Measurements from ENCODE around the gene JARID2. TPM values are rescaled to one million over a fixed set of nuclear protein-coding genes. Genes with fewer than 3 reads are reported as not detected.
"Not testable (repeated sequence)": the region's sequence is repeated elsewhere in the genome, so short reads cannot be mapped to it uniquely, and the experiment has no call there.

The JARID2 gene
- polyA plus RNA-seq, 5 donors, result 14.7 to 18.1 (median 17.7) TPM

DNA sequence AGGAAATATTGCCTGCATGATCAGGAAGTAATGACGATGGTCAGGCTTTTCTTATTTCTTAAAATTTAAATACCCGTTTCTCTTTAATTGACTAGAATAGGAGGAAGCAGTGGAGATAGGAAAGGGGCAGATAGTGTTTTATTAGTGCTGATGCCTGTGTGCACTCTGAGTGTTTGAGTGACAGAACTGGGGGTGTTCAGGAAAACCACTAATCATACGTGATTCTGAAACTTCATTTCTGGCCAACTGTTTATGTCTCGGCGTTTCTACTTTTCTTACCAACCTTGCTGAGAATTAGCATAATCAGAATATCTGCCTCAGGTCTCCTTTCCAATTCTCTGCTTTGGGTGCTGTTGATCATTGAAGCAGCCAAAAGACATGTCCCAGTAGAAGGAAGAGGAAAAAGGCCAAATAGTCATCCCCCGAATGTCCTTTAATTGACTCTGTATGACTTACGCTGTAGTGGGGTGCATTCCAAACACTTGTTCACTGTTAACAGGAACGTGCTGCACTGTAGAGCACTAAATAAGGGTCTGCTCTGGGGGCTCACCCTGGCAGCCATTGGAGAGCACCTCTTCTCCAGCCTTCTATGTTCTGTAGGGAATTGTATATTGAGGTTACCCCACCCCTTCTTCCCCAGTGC is 152.9 kb downstream of the JARID2 start:
- DNase-seq, result no peak

DNA sequence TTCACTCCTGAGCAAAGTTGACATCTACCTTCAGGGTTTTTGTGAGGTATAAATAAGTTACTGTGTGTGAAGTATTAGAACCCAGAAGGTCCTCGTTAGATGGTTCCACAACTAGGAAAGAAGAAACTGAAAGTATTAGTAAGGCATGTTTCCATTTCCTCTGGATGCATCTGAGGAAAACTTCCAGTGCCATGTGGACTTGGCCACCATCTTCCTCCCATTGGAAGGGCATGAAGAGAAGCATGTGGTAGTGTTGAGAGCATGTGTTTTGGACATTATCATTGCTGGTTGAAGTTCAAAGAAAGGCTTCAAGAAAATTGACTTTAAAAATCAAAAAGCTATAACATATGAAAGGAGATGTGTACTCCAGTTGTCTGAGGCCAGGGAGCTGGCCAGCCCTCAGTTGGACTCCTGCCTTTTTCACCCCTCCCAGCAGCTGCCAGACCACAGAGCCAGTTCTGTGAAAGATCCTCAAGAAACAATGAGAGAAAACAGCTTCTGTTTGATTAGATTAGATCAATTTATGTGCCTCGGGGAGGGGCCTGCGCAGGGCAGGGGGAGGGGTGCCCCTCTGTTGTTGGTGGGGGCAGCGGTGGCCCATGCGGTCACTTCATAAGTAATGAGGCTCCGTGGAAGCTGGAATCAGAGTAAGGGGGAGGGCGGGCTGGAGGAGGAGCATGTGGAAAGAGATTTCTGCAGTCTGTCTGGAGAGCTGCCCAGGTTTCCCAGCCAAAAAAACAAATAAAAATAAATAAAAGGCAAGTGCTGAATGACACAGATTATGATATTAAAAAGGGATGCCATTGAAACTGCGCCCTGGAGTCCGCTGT is 154.0 kb downstream of the JARID2 start:
- peak; percentile 90 to 92 for DNase-seq

DNA sequence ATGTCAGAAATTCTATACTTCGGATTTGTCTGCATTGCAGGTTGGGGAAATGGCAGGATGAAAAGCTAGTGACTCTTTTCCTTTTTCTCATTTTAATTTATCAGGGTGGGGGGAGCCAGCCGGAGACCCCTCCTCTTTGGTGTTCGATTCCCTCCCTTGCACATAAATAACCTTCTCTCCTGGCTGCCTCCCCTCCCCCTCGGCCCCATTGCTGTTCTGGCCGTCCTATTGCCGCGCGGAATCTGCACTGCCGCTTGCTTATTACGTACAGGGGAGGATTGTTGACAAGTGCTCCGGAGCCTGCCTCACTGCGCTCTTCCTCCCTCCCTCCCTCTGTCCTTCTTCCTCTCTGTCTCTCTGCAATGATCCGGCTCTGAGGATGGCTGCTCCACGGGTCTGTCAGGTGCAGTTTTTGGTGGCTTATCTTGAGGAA is 154.7 kb downstream of the JARID2 start:
- peak in 1 of 2 donors; percentile 37 for DNase-seq

DNA sequence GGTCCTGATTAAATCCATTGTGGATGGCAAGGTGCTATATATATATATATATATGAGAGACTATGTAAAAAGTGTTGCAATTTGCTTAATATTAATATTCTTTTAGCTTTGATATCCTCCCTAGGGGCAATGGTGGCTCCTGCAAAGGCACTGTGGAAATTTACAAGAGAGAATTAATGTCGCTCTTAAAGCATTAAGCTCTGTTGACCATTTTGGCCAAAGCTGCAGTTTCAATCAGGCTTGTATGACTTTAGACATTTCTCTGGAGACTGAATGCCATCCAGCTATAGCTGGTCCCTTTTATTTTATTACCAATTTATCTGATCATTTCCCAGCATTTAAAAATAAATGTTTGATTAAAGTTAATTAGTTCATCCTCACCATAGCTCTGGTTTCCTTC is 155.3 kb downstream of the JARID2 start:
- DNase-seq, result no peak

DNA sequence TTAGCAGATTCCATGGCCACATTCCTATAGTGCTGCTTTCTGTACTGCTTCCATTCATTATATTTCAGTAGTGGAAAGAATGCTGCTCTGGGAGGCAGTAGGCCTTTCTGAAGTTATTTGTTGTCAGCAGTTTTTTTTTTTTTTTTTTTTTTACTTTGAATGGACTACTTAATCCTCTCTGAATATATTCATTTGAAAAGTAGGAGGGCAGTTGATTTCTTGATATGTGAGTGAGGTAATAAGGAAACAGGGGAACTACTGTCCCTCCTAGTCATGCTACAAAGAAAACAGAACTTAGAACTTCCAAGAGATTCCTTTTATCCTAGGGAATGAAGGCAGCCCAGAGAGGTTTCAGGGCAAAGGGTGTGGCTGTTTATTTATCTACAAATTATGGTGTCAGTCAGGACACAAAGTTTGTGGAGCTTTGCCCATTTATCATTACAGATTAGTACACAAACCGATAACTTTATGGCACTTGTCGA is 155.9 kb downstream of the JARID2 start:
- DNase-seq, result no peak

DNA sequence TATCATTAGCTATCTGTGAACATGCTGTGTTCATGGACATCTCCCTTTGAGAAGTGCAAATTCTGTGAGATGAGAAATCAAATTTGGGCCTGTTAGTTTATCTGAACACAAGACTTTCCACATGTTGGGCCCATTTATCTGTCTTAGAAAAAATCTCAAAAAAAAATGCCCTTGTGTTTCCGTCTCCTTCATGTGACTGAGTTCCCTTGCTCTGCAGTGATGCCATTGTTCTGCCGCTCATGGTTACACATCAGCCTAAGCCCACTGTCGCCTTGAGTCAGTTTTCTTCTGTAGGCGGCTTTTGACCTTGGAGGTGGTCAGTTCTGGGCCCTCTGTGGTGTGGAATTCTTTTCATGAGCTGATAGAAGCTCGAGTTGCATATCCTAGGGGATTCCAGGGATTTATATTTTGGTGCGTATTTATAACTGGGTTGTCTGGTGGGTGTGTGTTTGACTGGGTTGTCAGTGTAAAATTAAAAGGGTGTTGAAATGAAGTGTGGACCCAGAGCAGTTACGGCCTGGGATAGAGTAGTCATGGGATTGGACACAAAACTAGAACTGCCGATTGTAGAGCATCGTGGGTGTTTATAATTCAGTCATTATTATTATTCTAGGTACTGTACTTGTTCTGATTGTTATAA is 156.7 kb downstream of the JARID2 start:
- no peak for DNase-seq

DNA sequence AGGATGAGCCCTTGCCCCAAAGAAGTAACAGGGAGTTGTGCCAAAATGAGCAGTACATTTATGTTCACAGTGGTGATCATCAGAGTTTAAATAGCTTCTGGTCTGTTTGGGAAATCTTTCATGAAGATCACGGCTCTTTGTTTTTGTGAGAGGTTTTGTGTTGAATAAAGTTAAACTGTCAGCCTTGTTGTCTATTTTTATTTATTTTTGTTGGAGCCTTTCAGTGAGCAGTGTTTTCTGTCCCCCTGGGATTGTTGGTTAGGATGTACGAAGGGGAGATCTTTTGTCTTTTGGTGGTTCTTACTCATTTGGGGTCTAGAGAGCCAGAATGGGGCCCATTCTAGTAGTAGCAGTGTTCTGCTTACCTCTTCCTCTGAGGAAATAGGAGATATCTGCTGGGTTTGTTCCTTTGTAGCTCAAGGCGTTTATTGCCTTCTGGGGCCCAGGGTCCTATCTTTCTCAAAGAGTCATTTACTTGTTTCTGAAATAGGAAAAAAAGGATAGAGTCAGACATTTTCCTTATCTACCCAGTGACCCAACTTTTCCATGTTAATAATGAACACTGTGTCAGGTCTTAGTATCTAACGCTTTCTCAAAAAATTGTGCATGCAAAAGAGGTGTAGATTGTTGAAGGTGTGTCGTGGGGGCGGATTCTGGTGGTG is 157.4 kb downstream of the JARID2 start:
- no peak for DNase-seq

DNA sequence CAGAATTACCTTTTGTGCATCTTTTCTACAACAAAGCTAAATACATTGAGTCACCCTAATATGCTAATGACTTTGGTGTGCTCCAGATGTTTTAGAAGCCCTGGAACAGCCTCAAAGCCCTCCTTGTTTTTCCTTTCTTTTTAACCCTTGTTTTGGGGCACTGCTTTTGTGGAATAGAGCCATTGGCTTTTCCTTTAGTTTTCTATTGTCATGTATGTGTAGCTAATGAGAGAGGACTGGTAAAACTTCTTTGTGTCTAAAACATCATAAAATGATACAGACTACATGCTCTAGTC is 158.8 kb downstream of the JARID2 start:
- no peak for DNase-seq

DNA sequence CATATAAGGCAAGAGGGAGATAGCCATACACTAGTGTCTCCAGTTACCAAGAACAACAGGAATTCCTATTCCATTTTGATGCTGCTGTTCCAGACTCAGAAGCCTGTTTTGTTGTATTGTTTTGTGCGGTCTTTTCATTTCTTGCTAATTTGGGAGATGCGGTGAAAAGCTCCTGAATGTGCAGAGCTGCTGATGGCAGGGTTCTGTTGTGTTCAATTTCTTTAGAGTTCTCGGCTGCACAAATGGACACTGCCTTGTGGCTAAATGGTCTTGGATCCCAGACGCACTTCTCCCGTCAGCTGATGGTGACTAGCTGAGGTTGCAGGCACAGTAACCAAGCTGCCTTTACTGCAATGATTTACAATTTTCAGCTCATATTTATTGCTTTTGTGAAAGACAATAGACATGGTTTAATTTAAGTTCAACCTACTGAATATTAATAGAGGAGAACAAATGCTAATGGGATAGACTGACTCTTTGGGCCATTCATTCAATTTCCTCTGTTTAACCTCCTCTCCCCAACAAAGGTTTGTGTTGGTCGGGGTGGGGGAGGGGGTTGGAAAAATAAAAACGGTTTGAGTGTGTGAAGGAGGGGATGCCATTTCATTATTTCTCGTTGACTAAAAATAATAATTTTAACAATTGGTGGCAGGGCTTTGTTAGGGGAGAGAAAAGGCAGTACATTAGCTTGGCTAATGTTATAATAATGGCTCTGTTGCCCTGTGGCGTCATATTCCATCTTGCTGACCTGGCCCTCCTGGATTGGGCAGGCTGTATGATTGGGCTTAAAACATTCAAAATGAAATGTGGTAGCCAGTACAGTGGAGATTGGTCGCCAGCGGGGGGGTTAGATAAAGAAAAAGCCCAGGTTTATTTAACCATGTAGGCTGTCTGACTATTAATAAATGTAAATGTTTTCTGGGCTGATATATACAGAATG is 159.5 kb downstream of the JARID2 start:
- DNase-seq, result no peak

DNA sequence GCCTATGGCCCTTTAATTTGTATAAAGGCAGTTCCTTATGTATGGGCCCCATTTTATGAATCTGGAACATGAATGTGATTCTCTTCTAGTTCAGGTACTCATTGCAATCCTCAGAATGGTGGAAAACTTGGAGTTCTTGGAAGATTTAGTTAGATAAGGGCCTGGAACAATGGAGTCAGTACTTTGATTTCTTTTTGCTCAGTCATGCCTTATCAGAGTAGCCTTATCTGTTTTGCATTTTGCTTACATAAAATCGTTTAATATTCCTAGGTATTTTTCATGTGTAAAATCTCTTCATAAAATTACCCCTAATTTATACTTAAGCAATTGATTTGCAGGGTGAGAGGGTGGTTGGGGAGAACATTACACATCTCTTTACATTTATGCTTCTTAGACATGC is 160.6 kb downstream of the JARID2 start:
- no peak for DNase-seq

DNA sequence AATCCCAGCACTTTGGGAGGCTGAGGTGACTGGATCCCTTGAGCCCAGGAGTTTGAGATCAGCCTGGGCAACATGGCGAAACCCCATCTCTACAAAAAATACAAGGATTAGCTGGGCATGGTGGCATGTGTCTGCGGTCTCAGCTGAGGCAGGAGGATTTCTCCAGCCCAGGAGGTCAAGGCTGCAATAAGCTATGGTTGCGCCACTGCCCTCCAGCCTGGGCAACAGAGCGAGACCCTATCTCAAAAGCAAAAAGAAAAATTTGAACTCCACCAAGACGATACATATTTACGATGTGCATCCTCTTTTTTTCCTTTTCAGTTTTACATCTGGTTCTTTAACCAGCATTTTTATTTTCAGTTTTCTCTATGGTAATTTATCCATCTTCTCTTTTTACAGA is 162.1 kb downstream of the JARID2 start:
- DNase-seq, result no peak

DNA sequence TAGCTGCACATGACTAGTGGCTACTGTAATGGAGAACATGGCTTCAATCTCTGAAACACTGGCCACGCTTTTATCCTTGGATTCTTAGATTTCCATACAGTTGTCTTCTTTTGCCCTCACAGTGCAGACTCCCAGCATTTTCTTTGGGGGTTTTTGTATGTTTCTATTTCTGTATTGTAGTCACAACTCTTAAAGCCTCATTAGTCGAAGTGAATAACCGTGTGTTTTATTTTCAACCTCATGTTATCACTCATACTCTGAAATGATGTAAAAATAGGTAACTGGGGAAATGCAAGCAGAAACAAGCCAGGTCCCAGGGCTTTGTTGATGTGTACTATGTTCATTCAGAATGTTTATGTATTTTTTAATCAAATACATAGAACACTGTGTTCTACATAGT is 162.9 kb downstream of the JARID2 start:
- DNase-seq, result no peak

DNA sequence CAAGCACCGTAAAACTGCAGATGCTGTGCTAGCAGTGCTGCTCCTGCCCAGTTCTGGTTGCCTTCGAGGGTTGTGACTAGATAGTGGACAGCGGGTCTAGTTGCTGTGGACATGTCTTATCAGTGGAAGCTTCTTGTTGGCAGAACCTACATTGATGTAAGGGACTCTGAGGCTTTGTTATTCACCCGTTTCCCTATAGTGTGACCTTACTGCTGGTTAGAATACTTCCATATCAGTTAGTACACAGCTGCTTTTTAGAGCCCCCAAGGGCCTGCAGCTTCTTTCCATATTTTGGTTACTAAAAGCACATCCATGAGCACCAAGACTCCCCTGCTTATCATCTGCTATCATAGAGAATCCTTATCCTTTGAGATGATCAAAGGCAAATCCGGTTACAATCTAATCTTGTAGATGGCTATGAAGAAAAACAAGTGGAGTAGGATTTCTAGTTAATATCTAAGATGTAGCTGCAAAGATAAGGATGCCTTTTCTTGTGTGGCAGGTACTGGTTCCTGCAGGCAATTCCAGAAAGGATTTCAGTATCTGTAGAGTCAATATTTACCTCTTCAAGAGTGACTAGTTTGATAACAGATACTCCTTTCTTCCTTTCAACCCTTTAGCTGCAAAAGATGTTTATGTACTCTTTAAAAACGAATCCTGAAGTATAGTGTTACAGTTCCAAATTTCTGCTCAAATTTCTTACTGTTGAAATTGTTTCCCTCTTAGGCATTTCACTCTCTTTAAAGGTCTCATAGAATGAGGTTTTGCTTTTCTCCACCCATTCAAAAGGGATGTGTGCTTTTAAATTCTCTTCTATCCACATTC is 163.6 kb downstream of the JARID2 start:
- DNase-seq, result no peak

DNA sequence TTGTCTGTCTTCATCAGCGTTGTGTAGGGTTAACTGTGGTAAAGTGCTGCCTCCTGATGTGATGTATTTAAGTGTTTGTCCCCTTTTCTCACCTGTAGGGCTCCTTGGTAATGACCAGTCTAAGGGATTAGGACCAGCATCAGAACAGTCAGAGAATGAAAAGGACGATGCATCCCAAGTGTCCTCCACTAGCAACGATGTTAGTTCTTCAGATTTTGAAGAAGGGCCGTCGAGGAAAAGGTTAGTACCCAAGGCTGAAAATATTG is 164.2 kb downstream of the JARID2 start:
- no peak for DNase-seq

DNA sequence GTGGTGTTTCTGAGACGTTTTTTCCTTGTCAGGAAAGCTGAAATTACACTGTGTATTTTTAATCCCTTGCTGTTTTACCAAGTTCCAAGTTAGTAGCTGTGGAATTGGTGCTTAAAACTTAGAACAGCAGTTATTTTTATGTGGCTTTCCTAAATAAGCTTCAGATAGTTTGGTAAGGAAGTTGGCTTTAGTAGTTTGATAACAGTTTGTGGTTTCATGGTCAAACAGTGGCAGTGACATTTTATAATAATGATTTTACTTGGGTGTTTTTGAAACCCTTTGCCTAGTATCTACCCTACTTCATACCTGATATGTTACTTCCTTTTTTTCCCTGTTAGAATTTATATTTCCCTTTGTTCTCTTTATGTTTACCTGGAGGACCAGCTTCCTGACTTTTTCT is 164.9 kb downstream of the JARID2 start:
- no peak for DNase-seq

DNA sequence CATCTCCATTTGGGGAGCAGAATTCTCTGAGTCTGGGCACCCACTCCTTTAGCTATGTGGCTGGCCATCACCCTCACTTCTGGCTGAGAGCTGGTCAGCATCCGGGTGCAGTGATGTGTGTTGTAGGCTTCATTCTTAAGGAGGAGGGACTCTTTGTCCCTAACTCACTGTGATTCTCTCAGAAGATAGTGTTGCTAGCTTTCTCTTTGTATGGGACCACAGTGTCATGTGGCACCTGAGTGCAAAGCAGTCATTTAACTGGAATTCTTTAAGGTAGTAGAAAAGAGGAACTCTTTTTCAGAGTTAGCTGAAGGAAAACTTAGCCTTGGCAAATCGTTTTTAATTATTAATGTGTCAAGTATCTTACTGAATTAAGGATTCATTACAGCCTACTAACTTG is 165.9 kb downstream of the JARID2 start:
- DNase-seq, result no peak

DNA sequence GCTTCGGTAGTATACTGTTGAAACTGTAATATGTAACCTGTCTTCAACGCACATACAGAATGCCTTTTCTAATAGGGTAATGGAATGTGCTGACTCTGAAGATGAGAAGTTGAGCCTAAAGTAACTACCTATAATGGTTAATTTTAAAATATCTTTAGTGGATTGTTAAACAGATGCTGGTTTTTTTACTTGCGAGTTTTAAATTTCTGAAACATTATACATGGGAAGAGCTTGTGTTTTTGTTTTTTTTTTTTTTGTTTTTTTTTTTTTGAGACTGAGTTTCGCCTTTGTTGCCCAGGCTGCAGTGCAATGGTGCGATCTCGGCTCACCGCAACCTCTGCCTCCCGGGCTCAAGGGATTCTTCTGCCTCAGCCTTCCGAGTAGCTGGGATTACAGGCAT is 166.9 kb downstream of the JARID2 start:
- DNase-seq, result no peak

DNA sequence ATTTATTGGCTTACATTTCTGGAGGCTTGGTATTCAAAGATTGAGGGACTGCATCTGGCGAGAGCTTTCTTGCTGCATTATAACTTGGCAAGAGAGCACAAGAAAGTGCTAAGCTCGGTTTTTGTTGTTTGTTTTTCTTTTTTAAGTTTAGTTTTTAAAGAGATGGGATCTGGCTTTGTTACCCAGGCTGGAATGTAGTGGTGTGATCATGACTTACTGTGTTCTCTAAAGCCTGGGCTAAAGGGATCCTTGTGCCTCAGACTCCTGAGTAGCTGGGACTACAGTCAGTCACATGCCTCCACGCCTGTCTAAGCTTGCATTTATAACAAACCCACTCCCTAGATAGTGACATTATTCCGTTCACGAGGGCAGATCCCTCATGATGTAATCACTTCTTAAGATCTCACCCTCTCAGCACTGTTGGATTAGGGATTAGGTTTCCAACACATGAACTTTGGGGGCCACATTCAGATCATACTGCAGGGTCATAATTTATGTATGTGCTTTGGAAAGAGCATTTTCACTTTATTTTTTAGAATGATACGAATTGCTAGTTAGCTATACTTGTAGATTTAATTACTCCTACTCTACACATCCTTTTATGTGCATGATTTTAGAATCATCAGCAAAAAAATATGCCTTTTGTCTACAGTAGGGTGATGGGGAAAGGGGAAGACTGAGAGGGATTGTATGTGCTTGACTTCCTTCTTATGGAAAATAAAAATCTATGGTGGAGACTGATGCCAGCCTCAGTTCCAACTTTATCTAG is 167.8 kb downstream of the JARID2 start:
- peak in 1 of 2 donors; percentile 69 for DNase-seq

DNA sequence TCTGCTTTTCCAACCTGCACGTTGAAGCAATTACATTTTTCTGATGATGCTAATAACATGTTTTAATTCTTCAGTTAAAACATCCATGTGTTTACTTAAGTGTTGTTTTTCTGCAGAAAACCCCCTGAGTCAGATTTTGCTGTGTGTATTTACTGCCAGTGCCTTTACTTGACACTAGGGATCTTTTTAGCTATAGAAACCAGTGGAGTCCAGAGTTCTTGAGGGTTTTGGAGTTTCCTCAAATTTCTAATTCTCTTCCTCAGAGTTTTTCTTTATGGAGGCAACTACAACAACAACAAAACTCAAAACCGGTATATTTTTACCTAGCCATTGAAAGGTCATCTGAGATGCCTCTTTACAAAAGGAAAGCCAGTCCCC is 168.4 kb downstream of the JARID2 start:
- no peak for DNase-seq

DNA sequence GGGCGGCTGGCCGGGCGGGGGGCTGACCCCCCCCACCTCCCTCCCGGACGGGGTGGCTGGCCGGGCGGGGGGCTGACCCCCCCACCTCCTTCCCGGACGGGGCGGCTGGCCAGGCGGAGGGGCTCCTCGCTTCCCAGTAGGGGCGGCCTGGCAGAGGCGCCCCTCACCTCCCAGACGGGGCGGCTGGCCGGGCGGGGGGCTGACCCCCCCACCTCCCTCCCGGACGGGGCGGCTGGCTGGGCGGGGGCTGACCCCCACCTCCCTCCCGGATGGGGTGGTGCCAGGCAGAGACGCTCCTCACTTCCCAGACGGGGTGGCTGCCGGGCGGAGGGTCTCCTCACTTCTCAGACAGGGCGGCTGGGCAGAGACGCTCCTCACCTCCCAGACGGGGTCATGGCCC is 169.8 kb downstream of the JARID2 start:
- DNase-seq, result not testable (repeated sequence)
